Prostate gland (tissue), 2 donors: ENCODE data around the gene ATL1. TPM values are rescaled to one million over a fixed set of nuclear protein-coding genes. Genes with fewer than 3 reads are reported as not detected.

Experiments used
- DNase-seq: peaks from one replicate; pipeline ENCODE4 v3.0.0-alpha.2; 2019; ENCODE audit warnings: low spot score
- H3K27ac ChIP-seq, 2 donors: fragments of 200-600 bp; sonication (generic); 2 replicates each; pipeline ENCODE4 v1.5.1; 2017 to 2019
- H3K27me3 ChIP-seq: fragments of 200-600 bp; sonication (generic); replicated peaks from 2 replicates; pipeline ENCODE4 v1.5.1; 2019; ENCODE audit not compliant: insufficient read depth
- H3K36me3 ChIP-seq, 2 donors: fragments of 200-600 bp; sonication (generic); 1 replicate in 1 of 2; 2 replicates in 1 of 2; pipeline versions ENCODE4 v1.5.1 to v1.8.1; 2017 to 2019
- H3K4me1 ChIP-seq: fragments of 200-600 bp; sonication (generic); replicated peaks from 2 replicates; pipeline ENCODE4 v1.5.1; 2019
- H3K4me3 ChIP-seq, 2 donors: fragments of 200-600 bp; sonication (generic); 2 replicates each; pipeline ENCODE4 v1.5.1; 2017 to 2019
- H3K9me3 ChIP-seq: fragments of 200-600 bp; sonication (generic); 2 replicates; pipeline ENCODE4 v1.5.1; 2017
- POLR2A ChIP-seq: fragments of 450-650 bp; IDR thresholded peaks from one replicate; pipeline ENCODE4 v1.6.1; 2016; ENCODE audit warnings: antibody characterized with exemption, mild to moderate bottlenecking
- POLR2AphosphoS5 ChIP-seq: sonication (generic); formaldehyde crosslinking; IDR thresholded peaks from one replicate; pipeline ENCODE4 v1.6.1; 2017; ENCODE audit warnings: antibody characterized with exemption
- WGBS: methylation state at CpG from one replicate; pipeline ENCODE4 v1.1.5; 2018; 5-methylcytosine and 5-hydroxymethylcytosine counted together
- intact Hi-C: fragments of 100-400 bp; cut with DNase I; formaldehyde crosslinking; loops from one replicate; pipeline ENCODE4 v1.14.2; 2022
- total RNA-seq, 2 donors: library from RNA; depleted of rRNA; stranded (reverse); fragments of >200 nt; gene quantifications; one replicate each; pipeline ENCODE4 v1.1.0, GENCODE V29; 2016
- TF ChIP-seq, protein P1 (sequence below), 4 experiments: fragments of 200-600 bp in 2 of 4; fragments of 450-650 bp in 2 of 4; sonication (generic) in 2 of 4; IDR thresholded peaks; 1 replicate in 3 of 4; 2 replicates in 1 of 4; pipeline ENCODE4 v1.5.1; 2016 to 2019; ENCODE audit warnings: antibody characterized with exemption in 4 of 4, mild to moderate bottlenecking in 2 of 4, moderate library complexity in 2 of 4

The ATL1 gene
- total RNA-seq, 2 donors from 2014 or later = 5.3 to 26.5 TPM

DNA sequence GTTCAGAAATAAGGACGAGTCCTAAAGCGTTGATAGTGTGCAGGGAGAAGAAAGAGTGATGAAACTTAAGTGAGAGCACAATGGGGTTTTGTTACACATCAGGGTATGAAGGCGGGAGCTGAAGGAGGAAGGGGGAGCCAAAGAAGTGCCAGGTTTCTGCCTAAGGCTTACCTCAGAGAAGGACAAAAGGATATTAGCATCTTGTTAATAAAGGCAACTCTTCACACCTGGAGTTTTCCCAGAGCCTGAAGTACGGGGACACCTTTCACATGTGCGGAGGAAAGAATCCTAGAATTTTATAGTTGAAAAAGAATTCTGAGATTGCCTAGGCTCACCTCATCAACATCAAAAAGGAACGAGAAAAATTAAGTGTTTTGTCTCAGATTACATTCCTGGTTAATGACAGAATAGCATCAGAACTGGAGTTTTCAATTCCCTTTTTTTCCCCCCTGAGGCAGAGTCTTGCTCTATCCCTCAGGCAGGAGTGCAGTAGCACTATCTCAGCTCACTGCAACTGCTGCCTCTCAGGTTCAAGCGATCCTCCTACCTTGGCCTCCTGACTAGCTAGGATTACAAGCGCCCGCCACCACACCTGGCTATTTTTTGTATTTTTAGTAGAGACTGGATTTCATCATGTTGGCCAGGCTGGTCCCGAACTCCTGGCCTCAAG lies 110.4 kb downstream of the ATL1 start:
- Histone ChIP-seq H3K9me3 (no peaks in the 10 kb centered on the region), H3K4me1 (no peaks in the 10 kb centered on the region), H3K27me3 (no peaks in the 10 kb centered on the region), H3K4me3 (no peak overlapping the region), H3K27ac (no peak overlapping the region), H3K36me3 (no peaks in the 10 kb centered on the region)
- WGBS = 76% methylated on average over 10 of the region's 10 CpGs
- intact Hi-C loops = no loop called here
- TF ChIP-seq, protein P1, sequence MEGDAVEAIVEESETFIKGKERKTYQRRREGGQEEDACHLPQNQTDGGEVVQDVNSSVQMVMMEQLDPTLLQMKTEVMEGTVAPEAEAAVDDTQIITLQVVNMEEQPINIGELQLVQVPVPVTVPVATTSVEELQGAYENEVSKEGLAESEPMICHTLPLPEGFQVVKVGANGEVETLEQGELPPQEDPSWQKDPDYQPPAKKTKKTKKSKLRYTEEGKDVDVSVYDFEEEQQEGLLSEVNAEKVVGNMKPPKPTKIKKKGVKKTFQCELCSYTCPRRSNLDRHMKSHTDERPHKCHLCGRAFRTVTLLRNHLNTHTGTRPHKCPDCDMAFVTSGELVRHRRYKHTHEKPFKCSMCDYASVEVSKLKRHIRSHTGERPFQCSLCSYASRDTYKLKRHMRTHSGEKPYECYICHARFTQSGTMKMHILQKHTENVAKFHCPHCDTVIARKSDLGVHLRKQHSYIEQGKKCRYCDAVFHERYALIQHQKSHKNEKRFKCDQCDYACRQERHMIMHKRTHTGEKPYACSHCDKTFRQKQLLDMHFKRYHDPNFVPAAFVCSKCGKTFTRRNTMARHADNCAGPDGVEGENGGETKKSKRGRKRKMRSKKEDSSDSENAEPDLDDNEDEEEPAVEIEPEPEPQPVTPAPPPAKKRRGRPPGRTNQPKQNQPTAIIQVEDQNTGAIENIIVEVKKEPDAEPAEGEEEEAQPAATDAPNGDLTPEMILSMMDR (IDR thresholded peaks at IDR 0.05) = no peak
- TF ChIP-seq POLR2A = no peak
- no peak for TF ChIP-seq POLR2AphosphoS5
- no peak for DNase-seq

DNA sequence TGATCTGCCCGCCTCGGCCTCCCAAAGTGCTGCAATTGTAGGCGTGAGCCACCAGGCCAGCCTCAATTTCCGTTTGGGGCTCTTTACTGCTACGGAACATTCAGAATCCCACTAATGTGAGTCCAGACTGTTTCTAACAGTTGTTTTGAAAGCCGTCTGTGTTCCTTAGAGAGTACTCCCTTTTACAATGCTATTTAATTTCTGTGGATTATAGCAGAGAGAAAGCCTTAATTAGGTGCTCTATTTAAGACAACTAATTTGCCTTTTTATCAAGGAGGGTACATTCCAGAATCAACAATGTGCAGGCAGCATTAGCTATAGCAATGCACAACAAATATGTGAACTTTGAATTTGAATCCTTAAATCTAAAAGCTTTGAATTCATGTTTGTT lies 110.9 kb downstream of the ATL1 start:
- TF ChIP-seq, protein P1 (IDR thresholded peaks at IDR 0.05) = no peak
- no peak for TF ChIP-seq POLR2A
- no peak for TF ChIP-seq POLR2AphosphoS5
- intact Hi-C loops = no loop called here
- no peaks in the 10 kb centered on the region for H3K9me3 ChIP-seq
- H3K4me1 ChIP-seq = no peaks in the 10 kb centered on the region
- no peak overlapping the region for H3K27ac ChIP-seq
- 93% methylated on average over 6 of the region's 6 CpGs for WGBS
- no peaks in the 10 kb centered on the region for H3K27me3 ChIP-seq
- H3K4me3 ChIP-seq = no peak overlapping the region
- no peaks in the 10 kb centered on the region for H3K36me3 ChIP-seq
- DNase-seq = no peak

DNA sequence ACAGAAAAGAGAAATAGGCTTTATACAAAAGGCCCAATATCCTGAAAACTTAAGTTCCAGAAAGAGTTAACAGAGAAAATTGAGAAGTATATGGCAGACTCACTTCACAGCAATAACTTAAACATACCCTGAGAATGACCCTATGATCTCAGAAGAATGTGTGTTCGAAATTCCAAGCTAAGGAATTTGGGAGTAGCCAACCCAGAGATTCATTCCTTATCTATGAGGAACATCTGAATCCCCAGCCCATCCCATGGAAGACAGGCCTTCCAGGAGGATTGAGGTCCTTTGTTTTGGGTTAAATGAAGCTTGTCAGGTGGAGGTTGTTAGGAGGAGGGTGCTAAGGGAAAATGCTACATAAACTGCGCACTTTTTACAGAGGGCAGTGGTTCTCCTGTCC lies 115.7 kb downstream of the ATL1 start:
- TF ChIP-seq, protein P1 (IDR thresholded peaks at IDR 0.05) = no peak
- TF ChIP-seq POLR2AphosphoS5 (no peak), POLR2A (no peak)
- intact Hi-C loops = no loop called here
- Histone ChIP-seq H3K4me3 (no peak overlapping the region), H3K27ac (no peak overlapping the region), H3K36me3 (no peaks in the 10 kb centered on the region), H3K27me3 (no peaks in the 10 kb centered on the region), H3K4me1 (no peaks in the 10 kb centered on the region), H3K9me3 (no peaks in the 10 kb centered on the region)
- 90% methylated on average over 2 of the region's 2 CpGs for WGBS
- no peak for DNase-seq

DNA sequence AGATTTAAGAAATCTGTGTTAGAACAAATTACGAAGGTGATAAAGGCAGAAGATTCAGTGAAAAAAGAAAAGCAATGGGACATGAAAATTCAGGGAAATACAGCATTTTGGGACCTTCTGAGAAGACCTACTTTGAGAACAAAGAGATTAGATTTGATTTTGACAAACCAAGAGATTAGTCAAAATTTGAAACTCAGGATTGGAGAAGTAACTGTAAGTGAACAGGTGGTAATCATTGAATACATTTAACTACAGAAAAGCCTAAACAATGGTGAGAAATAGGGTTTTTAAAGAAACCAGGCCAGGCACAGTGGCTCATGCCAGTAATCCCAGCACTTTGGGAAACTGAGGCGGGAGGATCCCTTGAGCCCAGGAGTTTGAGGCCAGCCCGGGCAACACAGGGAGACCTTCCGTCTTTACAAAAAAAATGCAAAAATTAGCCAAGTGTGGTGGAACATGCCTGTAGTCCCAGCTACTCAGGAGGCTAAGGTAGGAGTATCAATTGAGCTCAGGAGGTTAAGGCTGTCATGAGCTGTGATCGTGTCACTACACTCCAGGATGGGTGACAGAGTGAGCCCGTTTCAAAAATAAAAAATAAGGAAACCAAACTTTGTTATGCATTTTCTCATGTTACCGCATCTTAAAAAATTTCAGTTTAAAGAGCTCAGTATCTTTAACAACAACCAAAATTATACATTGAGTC lies 117.0 kb downstream of the ATL1 start:
- DNase-seq = no peak
- Histone ChIP-seq H3K27me3 (no peaks in the 10 kb centered on the region), H3K9me3 (no peaks in the 10 kb centered on the region), H3K4me3 (no peak overlapping the region), H3K27ac (peak overlapping the region in 1 of 2 donors; percentile 52), H3K36me3 (no peaks in the 10 kb centered on the region), H3K4me1 (no peaks in the 10 kb centered on the region)
- intact Hi-C loops = no loop called here
- TF ChIP-seq, protein P1 (IDR thresholded peaks at IDR 0.05) = no peak
- no peak for TF ChIP-seq POLR2AphosphoS5
- WGBS = 72% methylated on average over 7 of the region's 7 CpGs
